Endodermal cell (in vitro differentiated cells): ENCODE results near the gene NCAM1. TPM values are rescaled to one million over a fixed set of nuclear protein-coding genes. Genes with fewer than 3 reads are reported as not detected.
A peak's percentile ranks its signal among the peaks of the same experiment; 100 is the strongest.

ENCODE experiments used
- DNase-seq: peaks from one replicate; pipeline ENCODE4 v3.0.0-alpha.2; 2017
- H3K27ac ChIP-seq: 2 replicates; pipeline ENCODE4 v1.5.1; 2013; ENCODE audit warnings: mild to moderate bottlenecking, low read depth, low read length, moderate library complexity
- H3K27me3 ChIP-seq: 2 replicates; pipeline ENCODE4 v1.6.1; 2013; ENCODE audit warnings: mild to moderate bottlenecking, low read length, moderate library complexity; ENCODE audit not compliant: insufficient read depth, control insufficient read depth, poor library complexity, severe bottlenecking
- H3K36me3 ChIP-seq: 2 replicates; pipeline ENCODE4 v1.7.0; 2013; ENCODE audit warnings: mild to moderate bottlenecking, low read length, moderate library complexity; ENCODE audit not compliant: control insufficient read depth, insufficient read depth
- H3K4me1 ChIP-seq: one replicate; pipeline ENCODE4 v1.7.0; 2013; ENCODE audit warnings: low read length; ENCODE audit not compliant: control insufficient read depth, insufficient read depth
- H3K4me3 ChIP-seq: 2 replicates; pipeline ENCODE4 v1.5.1; 2013; ENCODE audit warnings: mild to moderate bottlenecking, low read length, moderate library complexity
- H3K9ac ChIP-seq: 2 replicates; pipeline ENCODE4 v1.6.1; 2013; ENCODE audit warnings: mild to moderate bottlenecking, low read length, moderate library complexity; ENCODE audit not compliant: poor library complexity, severe bottlenecking; ENCODE audit errors: extremely low read depth
- H3K9me3 ChIP-seq: 2 replicates; pipeline ENCODE4 v1.6.1; 2013; ENCODE audit warnings: mild to moderate bottlenecking, low read length, moderate library complexity; ENCODE audit not compliant: control insufficient read depth
- H3K27ac Mint-ChIP-seq: 2 replicates; pipeline ENCODE4 v1.8.0; 2020; ENCODE audit warnings: mixed read lengths
- H3K27me3 Mint-ChIP-seq: 2 replicates; pipeline ENCODE4 v1.8.0; 2021; ENCODE audit warnings: mild to moderate bottlenecking, mixed read lengths; ENCODE audit not compliant: insufficient read depth
- H3K36me3 Mint-ChIP-seq: 2 replicates; pipeline ENCODE4 v1.8.0; 2020; ENCODE audit warnings: low read depth, mixed read lengths
- H3K4me1 Mint-ChIP-seq: 2 replicates; pipeline ENCODE4 v1.8.0; 2020; ENCODE audit warnings: mixed read lengths
- H3K4me3 Mint-ChIP-seq: 2 replicates; pipeline ENCODE4 v1.8.0; 2020; ENCODE audit warnings: mild to moderate bottlenecking, moderate library complexity, mixed read lengths
- H3K9me3 Mint-ChIP-seq: 2 replicates; pipeline ENCODE4 v1.8.0; 2020; ENCODE audit warnings: mild to moderate bottlenecking, mixed read lengths
- CTCF ChIP-seq: fragments of 200-600 bp; sonication (generic); conservative IDR thresholded peaks from 2 replicates; pipeline ENCODE4 v1.5.0; 2021; ENCODE audit warnings: antibody characterized with exemption, mild to moderate bottlenecking
- WGBS, 2 experiments: methylation state at CpG; one replicate each; pipeline versions ENCODE4 v1.1.5 to v1.1.7; 2013; ENCODE audit warnings: missing lambda C conversion rate in 2 of 2, mixed read lengths in 1 of 2; ENCODE audit not compliant: insufficient coverage in 1 of 2, insufficient read length in 1 of 2; 5-methylcytosine and 5-hydroxymethylcytosine counted together
- total RNA-seq, 2 donors: library from RNA; stranded (reverse); fragmentation: NEBNext Ultra II Directional in 1 of 2; extraction: Animal tissue kit (Norgen Biotek cat#: 25700) in 1 of 2; gene quantifications; 2 replicates in 1 of 2; 3 replicates in 1 of 2; pipeline ENCODE4 v1.2.1, GENCODE V29; 2021

Gene NCAM1
- total RNA-seq, 2 donors from 2014 or later, result 1.6 to 2.9 TPM

- Histone ChIP-seq H3K27me3 (peaks cover 61% of the 10 kb centered on the region), H3K27ac (peak overlapping the region; percentile 21), H3K4me1 (peaks cover 5% of the 10 kb centered on the region), H3K4me3 (peak overlapping the region; percentile 89), H3K9ac (no peak overlapping the region), H3K9me3 (no peaks in the 10 kb centered on the region), H3K36me3 (no peaks in the 10 kb centered on the region)
- Mint-ChIP-seq H3K9me3 (no peaks in the 10 kb centered on the region), H3K36me3 (no peaks in the 10 kb centered on the region), H3K27me3 (peaks cover 73% of the 10 kb centered on the region), H3K4me1 (peaks cover 25% of the 10 kb centered on the region), H3K27ac (no peak overlapping the region), H3K4me3 (peak overlapping the region; percentile 73)
- TF ChIP-seq CTCF, result no peak
- DNase-seq, result peak; percentile 84
- 0% methylated on average over 9 to 67 of the region's 67 CpGs for WGBS, 2 experiments
Observed at GRCh38 chr11:112962579-112963367, 1.6 kb downstream of the NCAM1 start.

GRCh38 chr11:112963368-112963955, 2.2 kb downstream of the NCAM1 start:
- Mint-ChIP-seq H3K27ac (no peak overlapping the region), H3K36me3 (no peaks in the 10 kb centered on the region), H3K4me1 (peaks cover 23% of the 10 kb centered on the region), H3K27me3 (peaks cover 66% of the 10 kb centered on the region), H3K4me3 (peak overlapping the region; percentile 73), H3K9me3 (no peaks in the 10 kb centered on the region)
- Histone ChIP-seq H3K9ac (no peak overlapping the region), H3K4me1 (peaks cover 5% of the 10 kb centered on the region), H3K9me3 (no peaks in the 10 kb centered on the region), H3K27me3 (peaks cover 54% of the 10 kb centered on the region), H3K4me3 (peak overlapping the region; percentile 89), H3K27ac (no peak overlapping the region), H3K36me3 (no peaks in the 10 kb centered on the region)
- DNase-seq, result no peak
- WGBS, 2 experiments, result 7 to 18% methylated on average over 9 to 48 of the region's 48 CpGs
- no peak for TF ChIP-seq CTCF

GRCh38 chr11:112965656-112966055, 4.4 kb downstream of the NCAM1 start:
- Histone ChIP-seq H3K27me3 (peaks cover 39% of the 10 kb centered on the region), H3K4me1 (peaks cover 5% of the 10 kb centered on the region), H3K27ac (no peak overlapping the region), H3K4me3 (no peak overlapping the region), H3K9ac (no peak overlapping the region), H3K36me3 (no peaks in the 10 kb centered on the region), H3K9me3 (no peaks in the 10 kb centered on the region)
- Mint-ChIP-seq H3K9me3 (no peaks in the 10 kb centered on the region), H3K4me3 (no peak overlapping the region), H3K36me3 (no peaks in the 10 kb centered on the region), H3K27ac (no peak overlapping the region), H3K27me3 (peaks cover 53% of the 10 kb centered on the region), H3K4me1 (peaks cover 23% of the 10 kb centered on the region)
- no peak for DNase-seq
- WGBS, 2 experiments, result 77 to 83% methylated on average over 4 of the region's 4 CpGs
- no peak for TF ChIP-seq CTCF
